Head of caudate nucleus (tissue), 42 donors: Measurements from ENCODE around the gene DPP8.
"Not testable (repeated sequence)": the region's sequence is repeated elsewhere in the genome, so short reads cannot be mapped to it uniquely, and the experiment has no call there.

Experiments
- DNase-seq, 42 donors: peaks; one replicate each; pipeline versions ENCODE4 v3.0.0 to v3.0.0-alpha.2; 2020 to 2021; ENCODE audit warnings: mixed read lengths in 7 of 42
- intact Hi-C: fragments of 100-400 bp; cut with DNase I; formaldehyde crosslinking; loops from one replicate; pipeline ENCODE4 v1.15.0; 2022

Gene DPP8

DNA sequence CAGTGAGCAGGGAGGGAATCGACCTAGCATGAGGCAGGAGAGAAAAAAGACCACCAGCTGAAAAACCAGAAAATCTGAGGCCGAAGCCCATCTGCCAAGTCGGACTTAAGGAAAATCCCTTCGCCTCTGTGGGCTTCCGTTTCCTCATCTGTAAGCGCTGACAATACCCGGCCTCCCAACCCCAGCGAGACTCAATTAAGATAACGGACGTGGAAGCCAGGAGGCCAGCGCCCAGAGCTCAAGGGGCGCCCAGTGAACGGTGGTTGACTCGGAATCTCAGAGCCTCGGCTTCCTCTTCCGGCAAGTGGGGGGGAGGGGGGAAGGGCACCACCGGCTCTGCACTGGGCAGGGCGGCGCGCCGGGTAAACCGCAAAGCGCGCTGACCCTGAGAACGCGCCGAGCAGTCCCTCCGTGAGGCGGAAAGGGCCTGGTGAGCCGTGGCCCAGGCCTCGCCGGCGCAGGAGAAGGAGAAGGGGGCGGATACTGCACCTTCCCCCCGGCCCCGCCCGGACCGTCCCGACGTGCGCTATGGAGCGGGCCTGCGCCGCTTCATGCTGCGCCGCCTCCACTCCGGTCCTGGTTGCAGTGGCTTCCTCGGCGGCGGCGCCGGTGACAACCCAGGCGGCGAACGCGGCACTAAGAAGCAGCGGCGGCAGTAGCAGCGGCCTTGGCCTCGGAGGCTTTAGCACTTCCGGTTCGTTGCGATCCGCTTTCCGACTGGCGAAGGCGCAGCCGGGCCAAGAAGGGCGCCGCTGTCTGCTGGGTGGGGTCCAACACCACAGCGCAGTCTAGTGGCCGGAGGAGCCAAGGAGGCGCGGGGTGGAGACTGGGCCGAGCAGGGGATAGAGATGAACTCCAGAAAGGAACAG lies at the start of gene DPP8:
Gene DPP8 (minus strand): TSS at position 693 of the 869 bp plus-strand sequence. CDS start 5,136 bp downstream, outside the sequence.
- intact Hi-C loops = no loop called here
- DNase-seq = peak; percentile 85 to 98 (median 95)

DNA sequence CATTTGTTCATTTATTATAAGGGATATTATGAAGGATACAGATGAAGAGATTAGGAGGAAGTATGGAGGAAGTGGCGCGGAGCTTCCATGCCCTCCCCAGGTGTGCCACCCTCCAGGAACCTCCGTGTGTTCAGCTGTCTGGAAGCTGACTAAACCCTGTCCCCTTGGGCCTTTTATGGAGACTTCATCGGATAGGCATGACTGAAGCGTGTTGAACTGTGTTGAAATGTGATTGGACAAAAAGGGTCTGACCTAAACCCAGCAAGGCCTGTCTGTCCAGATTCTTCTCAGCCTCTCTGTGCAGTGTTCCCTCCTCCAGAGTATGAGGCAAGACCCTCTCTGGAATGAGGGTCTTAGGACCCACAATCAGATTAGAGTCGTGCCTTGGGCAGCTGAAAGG lies 44.4 kb upstream of the DPP8 start:
- intact Hi-C loops = no loop called here
- DNase-seq = no peak

DNA sequence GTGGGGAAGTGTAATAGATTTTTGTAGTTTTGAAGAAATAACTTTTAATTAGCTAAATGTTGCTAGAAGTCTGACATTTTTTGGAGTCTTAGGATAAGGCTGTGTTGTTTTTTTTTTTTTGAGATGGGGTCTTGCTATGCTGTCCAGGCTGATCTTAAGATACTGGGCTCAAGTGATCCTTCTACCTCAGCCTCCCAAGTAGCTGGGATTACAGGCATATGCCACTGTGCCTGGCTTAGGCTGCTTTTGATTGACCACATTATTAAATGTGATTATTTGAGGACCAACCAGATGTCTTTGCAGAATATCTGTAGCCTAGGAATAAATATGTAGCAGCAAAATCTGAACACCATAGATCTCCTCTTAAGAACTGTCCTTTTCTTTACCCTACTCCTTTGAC lies 42.5 kb upstream of the DPP8 start:
- DNase-seq = no peak
- intact Hi-C loops = no loop called here

DNA sequence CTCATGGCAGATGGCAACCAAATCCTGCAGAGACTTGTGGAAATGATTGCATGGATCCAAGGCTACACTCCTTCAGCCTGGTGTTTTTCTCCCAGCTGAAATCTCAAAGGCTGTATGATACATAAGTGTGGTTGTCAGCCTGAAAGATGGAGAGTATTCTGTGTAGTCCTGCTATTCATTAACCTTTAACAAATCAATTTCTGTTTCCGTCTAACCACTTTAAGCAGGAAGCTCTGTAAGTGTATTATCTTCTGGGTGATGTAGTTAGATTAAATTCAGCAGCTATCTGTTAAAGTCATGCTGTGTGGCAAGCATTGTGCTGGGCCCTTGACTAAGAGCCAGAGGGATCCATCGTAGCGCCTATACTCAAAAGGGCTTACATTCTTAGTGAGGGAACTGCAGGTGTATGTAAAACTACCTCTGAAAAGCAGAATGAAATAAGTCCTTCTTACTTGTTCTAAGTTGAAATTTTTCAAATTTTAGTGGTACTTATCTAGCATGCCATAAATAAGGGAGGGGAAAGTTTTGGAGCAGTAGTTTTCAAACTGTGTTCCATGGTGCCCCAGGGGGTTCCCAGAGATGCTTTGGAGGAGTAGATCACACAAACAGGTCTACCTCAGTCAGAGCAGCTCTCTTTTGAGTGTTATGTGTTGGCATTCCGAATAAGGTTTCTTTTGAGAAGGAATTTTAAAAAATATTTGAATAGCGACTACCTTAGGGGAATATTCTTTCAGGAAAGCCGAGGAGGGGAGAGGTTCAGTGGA lies 41.7 kb upstream of the DPP8 start:
- no peak for DNase-seq
- intact Hi-C loops = no loop called here

DNA sequence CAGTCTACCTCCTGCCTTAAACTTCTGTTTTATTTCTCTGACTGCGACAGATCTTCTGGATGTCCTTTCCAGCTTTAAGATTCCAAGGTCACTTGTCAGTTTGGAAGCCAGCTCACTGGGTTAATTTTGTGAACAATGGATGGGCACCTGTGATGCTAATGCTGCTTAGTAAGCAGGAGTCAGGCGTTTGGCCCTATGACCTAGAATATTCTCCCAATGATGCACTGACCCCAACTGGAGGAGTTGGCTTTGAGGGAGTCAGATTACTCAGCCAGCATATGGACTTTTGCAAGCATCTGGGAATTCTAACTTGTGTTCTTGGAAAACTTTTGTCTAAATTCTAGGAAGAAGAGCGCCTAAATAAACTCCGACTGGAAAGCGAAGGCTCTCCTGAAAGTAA lies 40.8 kb upstream of the DPP8 start:
- intact Hi-C loops = no loop called here
- no peak for DNase-seq

DNA sequence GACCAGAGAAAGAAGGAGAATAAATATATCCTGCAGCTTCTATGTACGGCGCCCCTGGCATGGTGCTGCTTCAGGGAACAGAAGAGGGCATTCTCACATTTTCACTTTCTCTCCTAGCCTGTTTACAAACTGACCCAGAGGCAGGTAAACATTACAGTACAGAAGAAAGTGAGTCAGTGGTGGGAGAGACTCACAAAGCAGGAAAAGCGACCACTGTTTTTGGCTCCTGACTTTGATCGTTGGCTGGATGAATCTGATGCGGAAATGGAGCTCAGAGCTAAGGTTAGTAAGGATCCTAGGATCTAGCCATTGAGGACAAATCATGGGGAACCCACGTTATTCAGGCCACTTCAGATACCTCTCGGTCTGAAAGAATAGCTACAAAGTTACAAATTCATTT lies 39.1 kb upstream of the DPP8 start:
- intact Hi-C loops = no loop called here
- no peak for DNase-seq

DNA sequence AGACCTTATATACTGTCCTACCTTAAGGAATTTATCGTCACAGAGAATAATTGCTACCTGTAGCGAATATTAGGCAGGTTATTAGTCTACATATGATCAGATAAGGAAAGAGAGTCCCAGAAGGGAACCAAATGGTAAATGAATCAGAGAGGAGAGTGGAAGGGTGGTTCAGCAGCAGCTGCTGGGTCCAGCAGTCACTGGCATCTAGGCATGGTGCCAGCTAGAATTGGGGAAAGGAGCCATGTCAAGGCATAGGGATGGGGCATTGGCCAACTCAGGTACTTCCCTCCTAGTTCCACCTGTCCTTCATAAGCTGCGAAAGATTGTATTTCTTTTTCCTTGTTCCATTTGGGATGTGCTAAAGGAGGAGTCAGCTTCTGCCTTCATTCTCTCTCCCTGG lies 36.2 kb upstream of the DPP8 start:
- intact Hi-C loops = no loop called here
- DNase-seq = no peak

DNA sequence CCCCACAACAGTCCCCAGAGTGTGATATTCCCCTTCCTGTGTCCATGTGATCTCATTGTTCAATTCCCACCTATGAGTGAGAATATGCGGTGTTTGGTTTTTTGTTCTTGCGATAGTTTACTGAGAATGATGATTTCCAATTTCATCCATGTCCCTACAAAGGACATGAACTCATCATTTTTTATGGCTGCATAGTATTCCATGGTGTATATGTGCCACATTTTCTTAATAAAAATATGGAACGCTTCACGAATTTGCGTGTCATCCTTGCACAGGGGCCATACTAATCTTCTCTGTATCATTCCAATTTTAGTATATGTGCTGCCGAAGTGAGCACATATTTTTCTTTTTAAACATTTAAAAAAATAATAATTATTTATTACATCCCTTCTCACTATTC lies 35.4 kb upstream of the DPP8 start:
- DNase-seq, intact Hi-C loops: not testable (repeated sequence)

DNA sequence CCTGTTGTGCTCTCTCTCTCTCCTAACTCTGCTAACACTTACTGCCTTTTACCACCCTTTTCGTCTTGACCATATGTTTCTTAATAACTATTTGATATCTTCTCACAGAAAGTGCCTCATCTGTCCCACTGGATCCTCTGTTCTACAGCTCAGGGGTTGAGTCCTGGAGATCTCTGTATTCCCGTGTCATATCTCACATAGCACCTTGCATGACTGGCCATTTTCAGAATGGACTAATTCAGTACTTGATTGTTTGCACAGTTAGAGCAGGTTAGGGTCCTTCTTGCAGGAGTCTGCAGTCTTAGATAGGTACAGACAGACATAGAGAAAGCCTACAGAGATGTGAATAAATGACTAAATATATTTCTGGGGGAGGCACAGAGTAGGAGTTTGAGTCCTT lies 33.7 kb upstream of the DPP8 start:
- intact Hi-C loops = no loop called here
- DNase-seq = no peak

DNA sequence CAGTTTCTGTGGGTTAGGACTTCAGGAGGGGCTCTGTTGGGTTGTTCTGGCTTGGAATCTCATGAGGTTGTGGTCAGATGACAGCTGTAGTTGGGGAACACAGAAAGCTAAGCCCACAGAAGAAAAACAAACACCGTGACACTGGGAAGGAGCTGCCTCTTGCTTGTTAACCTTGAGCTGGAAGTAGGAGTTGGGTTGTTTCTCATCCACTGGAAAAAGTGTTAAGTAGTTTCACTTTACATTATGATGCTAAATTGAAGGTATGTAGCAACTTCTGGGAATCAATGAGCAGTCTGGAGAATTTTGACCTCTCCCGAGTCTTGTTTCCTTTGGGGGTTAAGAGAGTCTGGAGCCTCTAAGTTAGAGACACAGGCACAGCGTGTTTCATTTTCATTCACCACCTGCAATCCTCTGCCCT lies 33.2 kb upstream of the DPP8 start:
- DNase-seq = no peak
- intact Hi-C loops = no loop called here

DNA sequence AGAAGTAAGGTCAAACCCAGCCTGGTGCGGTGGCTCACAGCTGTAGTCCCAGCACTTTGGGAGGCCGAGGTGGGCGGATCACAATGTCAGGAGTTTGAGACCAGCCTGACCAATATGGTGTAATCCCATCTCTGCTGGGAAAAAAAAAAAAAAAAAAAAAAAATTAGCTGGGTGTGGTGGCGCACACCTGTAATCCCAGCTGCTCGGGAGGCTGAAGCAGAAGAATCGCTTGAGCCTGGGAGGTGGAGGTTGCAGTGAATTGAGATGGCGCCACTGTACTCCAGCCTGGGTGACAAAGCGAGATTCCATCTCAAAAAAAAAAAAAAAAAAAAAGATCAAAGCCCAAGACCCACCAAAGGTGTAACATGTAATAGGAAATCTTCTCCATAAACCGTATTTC lies 31.8 kb upstream of the DPP8 start:
- intact Hi-C loops, DNase-seq: not testable (repeated sequence)

DNA sequence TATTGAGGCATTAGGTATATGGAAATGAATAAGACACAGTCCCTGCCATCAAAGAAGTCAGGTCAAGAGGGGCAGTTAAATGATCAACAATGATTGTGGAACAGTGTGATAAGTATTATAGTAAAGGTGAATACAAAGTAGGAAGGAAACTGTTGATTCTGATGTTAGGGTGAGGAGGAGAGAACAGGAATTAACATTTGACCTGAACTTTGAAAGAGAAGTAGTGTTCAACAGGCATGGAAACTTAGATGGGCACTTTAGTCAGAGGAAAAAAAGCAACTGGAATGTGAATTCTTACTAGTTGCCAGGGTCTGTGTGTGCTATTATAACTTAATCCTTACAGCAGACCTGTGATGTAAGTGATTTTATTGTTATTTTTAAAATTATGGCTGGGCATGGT lies 30.4 kb upstream of the DPP8 start:
- intact Hi-C loops = no loop called here
- no peak for DNase-seq

DNA sequence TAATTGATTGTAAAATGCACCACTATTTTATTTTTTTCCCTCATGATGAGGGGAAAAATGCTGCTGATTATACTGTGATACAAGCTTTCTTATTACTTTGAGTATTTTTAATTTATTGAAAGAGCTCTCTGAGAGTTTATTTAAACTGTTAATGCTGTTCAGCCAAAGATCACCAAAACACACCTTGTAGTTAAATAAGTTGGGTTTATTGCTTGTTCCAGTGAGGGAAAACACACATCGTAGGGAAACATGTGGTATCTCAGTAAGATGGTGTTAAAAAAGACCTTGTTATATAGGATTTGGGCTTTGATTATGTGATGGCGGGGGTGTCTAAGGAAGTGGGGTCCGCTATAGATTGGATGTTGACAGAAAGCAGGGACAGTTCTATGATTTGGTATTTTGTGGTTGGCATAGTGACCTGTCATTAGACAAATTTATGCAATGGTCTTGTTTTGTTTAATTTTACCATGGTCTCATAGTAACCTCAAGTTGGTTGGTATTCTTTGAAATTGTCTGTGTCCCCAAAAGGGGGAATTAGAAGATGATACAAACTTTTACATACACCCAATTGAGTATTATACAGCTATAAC lies 23.8 kb upstream of the DPP8 start:
- intact Hi-C loops = no loop called here
- no peak for DNase-seq

DNA sequence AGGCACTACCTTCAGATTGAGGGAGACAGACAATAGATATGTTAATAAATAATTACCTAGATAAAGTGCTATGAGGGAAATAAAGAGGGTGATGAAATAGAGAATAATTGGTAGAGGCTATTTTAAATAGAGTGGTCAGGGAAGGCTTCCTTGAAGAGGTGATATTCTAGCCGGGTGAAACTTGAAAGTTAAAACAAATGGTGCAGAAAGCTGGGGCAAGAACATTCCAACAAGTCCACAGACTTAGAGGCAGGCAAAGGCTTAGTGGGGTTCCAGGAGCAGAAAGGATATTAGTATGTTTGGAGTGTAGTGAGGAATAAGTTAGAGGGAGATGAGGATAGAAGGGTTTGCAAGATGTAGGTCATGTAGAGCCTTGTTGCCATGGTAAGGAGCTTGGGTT lies 22.8 kb upstream of the DPP8 start:
- no peak for DNase-seq
- intact Hi-C loops = no loop called here

DNA sequence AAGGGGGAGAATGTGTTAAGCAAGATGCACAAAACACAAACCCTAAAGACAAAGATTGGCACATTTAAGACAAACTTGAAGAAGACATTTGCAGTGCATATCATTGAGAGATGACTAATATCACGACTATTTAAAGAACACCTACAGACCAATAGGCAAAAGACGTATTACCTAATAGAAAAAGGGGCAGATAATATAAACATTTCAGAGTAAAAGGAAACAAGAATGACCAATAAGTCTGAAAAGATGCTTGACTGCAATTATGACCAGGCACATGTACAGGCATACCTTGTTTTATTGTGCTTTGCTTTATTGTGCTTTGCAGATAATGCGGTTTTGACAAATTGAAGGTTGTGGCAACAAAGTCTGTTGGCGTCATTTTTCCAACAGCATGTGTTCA lies 17.7 kb upstream of the DPP8 start:
- DNase-seq = no peak
- intact Hi-C loops = loop anchor here (10.0 kb wide), 1 partner anchor 60 kb away; no protein-coding TSS in a partner anchor

DNA sequence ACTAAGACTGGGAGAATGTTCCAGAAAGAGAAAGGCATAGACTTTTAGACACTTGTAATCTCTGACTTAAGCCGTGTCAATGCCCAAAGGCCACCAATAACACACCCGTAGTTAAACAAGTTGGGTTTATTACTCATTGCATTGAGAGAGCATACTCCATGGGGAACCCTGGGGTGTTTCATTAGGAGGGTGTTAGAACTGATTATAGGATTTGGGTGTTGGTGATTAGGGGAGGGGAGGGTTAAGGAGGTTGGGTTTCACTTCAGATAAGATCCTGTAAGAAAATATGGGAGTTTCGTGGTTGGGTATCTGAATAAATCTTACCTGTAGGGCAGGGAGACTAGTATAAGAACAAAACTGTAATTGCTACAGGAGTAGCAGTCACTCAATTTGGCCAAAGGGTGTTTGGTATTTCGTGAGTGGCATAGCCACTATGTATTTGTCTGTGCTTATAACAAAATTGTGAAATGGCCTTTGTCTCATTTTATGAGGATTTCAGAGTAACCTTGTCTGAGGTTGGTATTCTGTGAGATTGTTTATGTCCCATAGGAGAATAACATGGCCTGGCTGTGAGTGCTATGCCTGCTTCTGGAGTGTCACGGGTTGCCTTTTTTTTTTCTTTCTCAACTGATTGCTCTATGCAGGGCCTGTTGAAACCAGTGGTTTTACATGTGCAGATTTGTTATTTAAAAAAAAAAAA lies 15.7 kb upstream of the DPP8 start:
- intact Hi-C loops = loop anchor here (10.0 kb wide), 1 partner anchor 62 kb away; no protein-coding TSS in a partner anchor

DNA sequence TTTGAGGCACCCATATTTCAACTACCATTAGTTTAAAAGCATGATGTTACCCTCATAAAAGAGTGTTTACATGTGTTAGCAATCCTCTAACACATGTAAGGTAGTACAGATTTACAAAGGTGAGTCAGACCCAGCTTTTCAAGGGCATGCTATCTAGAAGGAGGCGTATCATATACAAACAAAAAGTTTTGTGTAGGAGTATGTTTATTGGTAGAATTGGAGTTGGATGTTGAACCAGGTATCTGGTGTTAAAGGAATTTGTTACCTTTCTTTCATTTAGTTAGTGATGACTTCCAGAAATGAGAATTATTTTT lies 15.2 kb upstream of the DPP8 start:
- intact Hi-C loops = loop anchor here (10.0 kb wide), 1 partner anchor 62 kb away; no protein-coding TSS in a partner anchor
- no peak for DNase-seq

More for the DNA sequence above, 15.7 kb upstream of the DPP8 start:
- DNase-seq = no peak

DNA sequence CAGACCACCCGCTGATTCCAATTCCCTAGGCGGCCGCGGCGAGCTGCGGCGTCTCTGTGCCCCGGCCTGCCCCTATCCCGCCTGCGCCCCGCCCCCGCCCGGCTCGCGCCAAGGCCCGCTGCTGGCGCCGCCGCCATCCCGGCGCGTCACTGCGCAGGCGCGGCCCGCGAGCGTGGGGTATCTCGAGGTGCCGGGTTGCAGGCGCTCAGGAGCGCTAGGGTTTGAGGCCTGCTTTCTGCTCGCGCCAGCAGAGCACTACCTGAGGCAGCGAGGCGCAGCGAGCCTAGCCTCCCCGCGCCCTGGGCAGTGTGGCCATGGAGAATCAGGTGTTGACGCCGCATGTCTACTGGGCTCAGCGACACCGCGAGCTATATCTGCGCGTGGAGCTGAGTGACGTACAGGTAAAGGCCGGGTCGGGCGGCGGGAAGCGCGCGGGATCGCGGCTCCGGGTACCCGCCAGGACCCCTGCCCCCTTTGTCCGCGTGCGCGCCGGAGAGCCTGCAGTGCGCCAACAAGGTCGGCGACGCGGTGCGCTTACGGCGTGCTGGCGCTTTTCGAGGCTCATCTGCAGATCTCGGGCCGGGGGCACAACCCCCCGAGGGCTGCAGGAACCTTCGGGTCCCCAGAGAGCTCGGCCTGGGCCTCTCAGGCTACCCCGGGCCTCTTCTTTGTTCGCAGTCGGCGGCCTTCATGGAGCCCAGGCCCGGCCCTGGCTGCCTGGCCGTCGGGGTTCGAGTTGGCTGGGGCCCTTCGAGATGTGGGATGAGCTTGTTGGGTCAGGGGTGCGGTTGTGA lies 13.0 kb upstream of the DPP8 start, which contains the start of gene HACD3:
Gene HACD3 (plus strand): TSS at position 146 of the 794 bp plus-strand sequence. CDS start 169 bp downstream, at position 315.
- intact Hi-C loops = loop anchor here (10.0 kb wide), 1 partner anchor 64 kb away; no protein-coding TSS in a partner anchor

More for the DNA sequence above, 13.0 kb upstream of the DPP8 start, which contains the start of gene HACD3:
- DNase-seq = peak; percentile 48 to 95 (median 90)
